HFFc6 (cell line): Measurements from ENCODE around the gene GLB1L2. TPM values are rescaled to one million over a fixed set of nuclear protein-coding genes. Genes with fewer than 3 reads are reported as not detected.

Source experiments
- DNase-seq: peaks from one replicate; pipeline ENCODE4 v3.0.0-alpha.2; 2018
- H3K27ac Mint-ChIP-seq: 2 replicates; pipeline ENCODE4 v1.8.0; 2020; ENCODE audit warnings: mild to moderate bottlenecking, mixed read lengths
- H3K27me3 Mint-ChIP-seq: 2 replicates; pipeline ENCODE4 v1.8.0; 2021; ENCODE audit warnings: mild to moderate bottlenecking, moderate library complexity, mixed read lengths; ENCODE audit not compliant: insufficient read depth
- H3K36me3 Mint-ChIP-seq: 2 replicates; pipeline ENCODE4 v1.8.0; 2021; ENCODE audit warnings: low read depth, mixed read lengths
- H3K4me1 Mint-ChIP-seq: 2 replicates; pipeline ENCODE4 v1.8.0; 2020; ENCODE audit warnings: low read depth, mixed read lengths
- H3K4me3 Mint-ChIP-seq: 2 replicates; pipeline ENCODE4 v1.8.0; 2020; ENCODE audit warnings: mild to moderate bottlenecking, moderate library complexity, mixed read lengths
- H3K9me3 Mint-ChIP-seq: 2 replicates; pipeline ENCODE4 v1.8.0; 2020; ENCODE audit warnings: mild to moderate bottlenecking, mixed read lengths
- CTCF ChIP-seq: fragments of 200-600 bp; sonication (generic); IDR thresholded peaks from 2 replicates; pipeline ENCODE4 v1.5.0; 2021; ENCODE audit warnings: antibody characterized with exemption, mild to moderate bottlenecking
- total RNA-seq, 6 experiments: library from RNA; stranded (reverse); fragmentation: NEBNext Ultra II Directional; extraction: Animal tissue kit (Norgen Biotek cat#: 25700); gene quantifications; 2 replicates in 1 of 6; 3 replicates in 5 of 6; pipeline ENCODE4 v1.2.3, GENCODE V29; 2021

Gene GLB1L2
- total RNA-seq, 6 experiments from 2014 or later, result not detected

DNA sequence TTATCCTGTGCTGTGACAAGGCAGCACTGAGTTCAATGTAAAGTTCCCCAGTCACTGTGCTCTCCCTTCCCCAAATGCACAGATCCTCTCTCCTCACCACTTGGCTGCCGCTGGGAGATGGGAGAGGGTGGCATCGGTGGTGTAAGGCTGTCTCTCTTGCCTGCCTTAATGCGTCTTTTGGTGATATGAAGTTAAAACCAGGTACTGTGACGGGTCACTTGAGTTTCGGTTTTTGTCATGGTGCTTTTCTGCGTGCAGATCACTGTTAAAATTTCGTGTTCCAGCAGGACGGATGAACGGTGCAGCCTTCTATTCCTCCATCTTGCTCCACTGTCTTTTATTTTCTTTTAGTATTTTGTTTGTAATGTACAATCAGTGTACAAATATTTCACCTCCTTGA, 18.6 kb downstream of the GLB1L2 start:
- Mint-ChIP-seq H3K27ac (no peak overlapping the region), H3K27me3 (peaks cover 1% of the 10 kb centered on the region; the same call in 1 of the 2 replicates), H3K4me1 (no peaks in the 10 kb centered on the region), H3K9me3 (peaks cover 16% of the 10 kb centered on the region; the same call in 1 of the 2 replicates), H3K4me3 (no peak overlapping the region), H3K36me3 (no peaks in the 10 kb centered on the region)
- DNase-seq, result no peak
- no peak for TF ChIP-seq CTCF

GRCh38 chr11:134352111-134352510, 20.3 kb downstream of the GLB1L2 start:
- Mint-ChIP-seq H3K27me3 (no peaks in the 10 kb centered on the region), H3K4me1 (no peaks in the 10 kb centered on the region), H3K36me3 (no peaks in the 10 kb centered on the region), H3K27ac (no peak overlapping the region), H3K9me3 (peaks cover 18% of the 10 kb centered on the region; the same call in 1 of the 2 replicates), H3K4me3 (no peak overlapping the region)
- no peak for DNase-seq
- TF ChIP-seq CTCF, result no peak

DNA sequence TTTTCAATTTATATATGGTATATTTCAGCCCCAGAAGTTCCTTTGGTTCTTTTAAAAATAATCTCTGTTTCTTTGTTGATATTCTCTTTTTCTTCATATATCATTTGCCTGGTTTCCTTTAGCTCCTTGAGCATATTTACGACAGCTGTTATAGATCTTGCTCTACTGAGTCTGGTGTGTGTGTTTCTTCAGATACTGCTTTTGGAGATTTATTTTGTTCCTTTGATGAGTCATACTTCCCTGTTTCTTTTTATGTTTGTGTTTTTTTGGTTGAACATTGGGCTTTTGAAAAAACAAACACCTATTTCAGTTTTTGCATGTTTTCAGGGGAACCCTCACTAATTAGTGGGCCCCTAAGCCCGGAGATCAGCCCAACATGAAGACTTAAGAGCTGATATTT, 23.3 kb downstream of the GLB1L2 start:
- DNase-seq, result no peak
- Mint-ChIP-seq H3K36me3 (no peaks in the 10 kb centered on the region), H3K27ac (no peak overlapping the region), H3K27me3 (no peaks in the 10 kb centered on the region; the same call in 1 of the 2 replicates), H3K4me3 (no peak overlapping the region), H3K4me1 (no peaks in the 10 kb centered on the region), H3K9me3 (peaks cover 35% of the 10 kb centered on the region)
- TF ChIP-seq CTCF, result no peak

- DNase-seq, result no peak
- Mint-ChIP-seq H3K4me3 (no peak overlapping the region), H3K27me3 (no peaks in the 10 kb centered on the region; the same call in 1 of the 2 replicates), H3K36me3 (no peaks in the 10 kb centered on the region), H3K9me3 (peaks cover 37% of the 10 kb centered on the region), H3K4me1 (no peaks in the 10 kb centered on the region), H3K27ac (no peak overlapping the region)
- no peak for TF ChIP-seq CTCF
Observed at GRCh38 chr11:134355656-134356055, 23.9 kb downstream of the GLB1L2 start.

GRCh38 chr11:134356656-134357544, 25.1 kb downstream of the GLB1L2 start:
- Mint-ChIP-seq H3K4me1 (no peaks in the 10 kb centered on the region), H3K27ac (no peak overlapping the region), H3K4me3 (no peak overlapping the region), H3K27me3 (no peaks in the 10 kb centered on the region; the same call in 1 of the 2 replicates), H3K36me3 (no peaks in the 10 kb centered on the region; the same call in 1 of the 2 replicates), H3K9me3 (peaks cover 45% of the 10 kb centered on the region)
- DNase-seq, result no peak
- no peak for TF ChIP-seq CTCF
